HG03469 (cell line): ENCODE data around the gene ICAM5.

ENCODE experiments used
- ATAC-seq: cut with Tn5 transposase; IDR thresholded peaks from one replicate; pipeline ENCODE4 v1.9.1; 2021; ENCODE audit warnings: mild to moderate bottlenecking, moderate library complexity, moderate number of reproducible peaks; ENCODE audit not compliant: unreplicated experiment

ICAM5 gene

GRCh38 chr19:10339977-10340376 is 50.2 kb downstream of the ICAM5 start:
- ATAC-seq, result no peak

- no peak for ATAC-seq
These were observed 53.7 kb downstream of the ICAM5 start for GRCh38 chr19:10343495-10343894.

DNA sequence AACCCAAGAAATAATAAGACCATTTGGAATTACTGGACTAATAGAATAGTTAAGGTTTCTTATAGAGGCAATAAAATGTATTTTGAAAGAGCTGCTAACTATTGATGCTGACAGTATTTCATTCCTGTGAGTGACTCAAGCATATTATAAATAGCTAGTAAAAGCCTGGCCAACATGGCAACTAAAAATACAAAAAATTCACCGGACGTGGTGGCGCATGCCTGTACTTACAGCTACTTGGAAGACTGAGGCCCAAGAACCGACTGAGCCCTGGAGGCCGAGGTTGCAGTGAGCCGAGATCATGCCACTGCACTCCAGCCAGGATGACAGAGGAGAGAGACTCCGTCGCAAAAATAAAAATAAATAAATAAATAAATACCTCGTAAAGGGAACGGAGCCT is 55.0 kb downstream of the ICAM5 start:
- no peak for ATAC-seq
